Activated naive CD4-positive, alpha-beta T cell treated with anti-CD3 and anti-CD28 coated beads, Interleukin-2, amount 50 U/mL, for 72 hours (primary cell): ENCODE measurements around the gene RNPC3. TPM values are rescaled to one million over a fixed set of nuclear protein-coding genes. Genes with fewer than 3 reads are reported as not detected.

ENCODE experiments used
- total RNA-seq, 2 donors: library from RNA; stranded (reverse); gene quantifications; one replicate each; pipeline ENCODE4 v1.2.3, GENCODE V29; 2022

The RNPC3 gene
- total RNA-seq, 2 donors from 2014 or later: 22.6 to 26.7 TPM

Other genes starting within 250 kb of the RNPC3 start
- gene AMY2B, start 45.9 kb downstream of the RNPC3 start, total RNA-seq: 1 to 10 TPM; 7.3 to 9.2 TPM
- not detected for gene AMY2A, start 91.7 kb downstream of the RNPC3 start, total RNA-seq
- not detected for gene AMY1A, start 130.1 kb downstream of the RNPC3 start, total RNA-seq
- gene AMY1B, start 170.5 kb downstream of the RNPC3 start, total RNA-seq: not detected
- gene AMY1C, start 224.2 kb downstream of the RNPC3 start, total RNA-seq: not detected